ENCODE results near the gene PITRM1. TPM values are rescaled to one million over a fixed set of nuclear protein-coding genes. Genes with fewer than 3 reads are reported as not detected.

PITRM1 gene
- total and polyA plus RNA-seq, 2 donors (not counting 3 experiments of a cell fraction or from before 2014, with no cell fraction given), result 83.2 to 145 TPM

DNA sequence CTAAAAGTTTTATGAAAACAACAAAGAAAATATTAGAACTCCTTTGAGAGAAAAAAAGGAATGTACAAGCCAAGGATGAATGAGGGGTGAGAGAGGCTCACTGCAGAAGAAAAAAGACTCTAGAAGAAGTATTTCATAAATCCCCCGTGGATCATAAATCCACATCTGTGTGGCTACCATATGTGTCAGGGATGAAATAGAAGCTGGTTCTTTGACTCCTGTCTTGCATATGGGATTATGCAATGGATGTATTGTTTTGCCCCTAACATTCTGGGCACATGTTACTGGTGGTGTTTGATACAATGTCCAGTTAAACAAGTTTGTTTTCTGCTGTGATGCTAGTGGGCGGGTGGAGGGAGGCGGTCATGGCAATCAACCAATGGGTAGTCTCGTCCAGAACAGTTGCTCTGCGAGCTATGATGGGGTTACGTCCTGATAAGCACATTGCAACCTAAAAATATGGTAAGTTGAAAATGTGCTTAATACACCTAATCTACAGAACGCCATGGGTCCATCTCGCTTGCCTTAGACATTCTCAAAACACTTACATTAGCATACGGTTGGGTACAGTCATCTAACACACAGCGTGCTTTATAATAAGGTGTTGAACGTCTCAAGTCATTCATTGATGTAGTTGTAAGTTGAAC is 34.1 kb upstream of the PITRM1 start:
- Histone ChIP-seq H3K79me2 (ENCODE audit: control insufficient read depth, insufficient read depth, low read length) (no peaks in the 10 kb centered on the region), H3K36me3 (ENCODE audit: control insufficient read depth in 2 of 2, extremely low read depth in 1 of 2, insufficient read depth in 2 of 2, low read length in 2 of 2) (no peaks in the 10 kb centered on the region), H3K4me3 (replicated peaks in 1 of 3; ENCODE audit: insufficient read depth in 1 of 3, low read depth in 1 of 3, low read length in 3 of 3) (no peak overlapping the region), H3K27ac (ENCODE audit: insufficient read depth, low read depth, low read length) (no peak overlapping the region), H3K4me1 (ENCODE audit: control insufficient read depth, extremely low read depth, insufficient read depth, low read length) (no peaks in the 10 kb centered on the region), H2AFZ (ENCODE audit: low read depth, low read length) (no peak overlapping the region), H4K20me1 (replicated peaks; ENCODE audit: control insufficient read depth, extremely low read depth, insufficient read depth, low read length) (no peaks in the 10 kb centered on the region), H3K4me2 (ENCODE audit: insufficient read depth, low read length) (no peak overlapping the region), H3K9ac (replicated peaks; ENCODE audit: extremely low read depth, insufficient read depth, low read length) (no peak overlapping the region), H3K9me3 (replicated peaks; ENCODE audit: control insufficient read depth, insufficient read depth, low read length) (no peaks in the 10 kb centered on the region), H3K27me3 (ENCODE audit: control insufficient read depth in 2 of 2, insufficient read depth in 2 of 2, low read length in 2 of 2) (peaks cover 6 to 12% of the 10 kb centered on the region in 2 experiments), H3K9me1 (replicated peaks; ENCODE audit: control insufficient read depth, extremely low read depth, insufficient read depth, low read length) (no peaks in the 10 kb centered on the region)
- dilution Hi-C loops (cut with MboI; ENCODE audit: extremely low pct_ligation_motif_present, low sequenced_read_pairs) (no loop called here), intact Hi-C loops (cut with micrococcal nuclease) (no loop called here)
- BruUV-seq (replicated peaks), result no TSS peak
- POLR2A ChIA-PET, result no interaction called here
- FAIRE-seq (no peak), DNase-seq (ENCODE audit: low read depth, low spot score) (no peak)
- CTCF ChIA-PET, result interaction anchor here (1.0 to 1.3 kb wide), 2 partner anchors 9 to 13 kb away, joined by 3 read pairs; no protein-coding TSS in a partner anchor
- TF ChIP-seq MAX (IDR thresholded peaks at IDR 0.05; ENCODE audit: insufficient read depth, insufficient read length) (no peak), FOS (IDR thresholded peaks at IDR 0.05; ENCODE audit: borderline replicate concordance, insufficient read depth, low read length) (no peak), POLR2A (IDR thresholded peaks at IDR 0.05; ENCODE audit: low read depth, low read length) (no peak), JUN (IDR thresholded peaks at IDR 0.05; ENCODE audit: borderline replicate concordance, insufficient read depth, insufficient read length, low read depth) (no peak), MYC (IDR thresholded peaks at IDR 0.05; ENCODE audit: low read depth, low read length) (no peak), POLR2AphosphoS5 (IDR thresholded peaks at IDR 0.05; ENCODE audit: insufficient read depth, low read depth, low read length) (no peak), EZH2 (IDR thresholded peaks at IDR 0.05; ENCODE audit: borderline replicate concordance, low read depth, low read length, severe bottlenecking) (no peak), GATA2 (IDR thresholded peaks at IDR 0.05; ENCODE audit: insufficient read depth, insufficient read length, low read depth, low read length) (no peak)
- TF ChIP-seq, protein P1, sequence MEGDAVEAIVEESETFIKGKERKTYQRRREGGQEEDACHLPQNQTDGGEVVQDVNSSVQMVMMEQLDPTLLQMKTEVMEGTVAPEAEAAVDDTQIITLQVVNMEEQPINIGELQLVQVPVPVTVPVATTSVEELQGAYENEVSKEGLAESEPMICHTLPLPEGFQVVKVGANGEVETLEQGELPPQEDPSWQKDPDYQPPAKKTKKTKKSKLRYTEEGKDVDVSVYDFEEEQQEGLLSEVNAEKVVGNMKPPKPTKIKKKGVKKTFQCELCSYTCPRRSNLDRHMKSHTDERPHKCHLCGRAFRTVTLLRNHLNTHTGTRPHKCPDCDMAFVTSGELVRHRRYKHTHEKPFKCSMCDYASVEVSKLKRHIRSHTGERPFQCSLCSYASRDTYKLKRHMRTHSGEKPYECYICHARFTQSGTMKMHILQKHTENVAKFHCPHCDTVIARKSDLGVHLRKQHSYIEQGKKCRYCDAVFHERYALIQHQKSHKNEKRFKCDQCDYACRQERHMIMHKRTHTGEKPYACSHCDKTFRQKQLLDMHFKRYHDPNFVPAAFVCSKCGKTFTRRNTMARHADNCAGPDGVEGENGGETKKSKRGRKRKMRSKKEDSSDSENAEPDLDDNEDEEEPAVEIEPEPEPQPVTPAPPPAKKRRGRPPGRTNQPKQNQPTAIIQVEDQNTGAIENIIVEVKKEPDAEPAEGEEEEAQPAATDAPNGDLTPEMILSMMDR (IDR thresholded peaks at IDR 0.05; ENCODE audit: extremely low read depth in 1 of 2, insufficient read depth in 1 of 2, low read depth in 1 of 2, low read length in 2 of 2), result no peak

Data from endothelial cell of umbilical vein (primary cell).